Measurements from ENCODE around the gene DRGX. TPM values are rescaled to one million over a fixed set of nuclear protein-coding genes. Genes with fewer than 3 reads are reported as not detected.

The DRGX gene
- total RNA-seq, 1 donor from 2014 or later, result not detected

- no peak for DNase-seq (ENCODE audit: extremely low spot score, unreplicated experiment)
- TF ChIP-seq CTCF (IDR thresholded peaks at IDR 0.05), result no peak
- peaks cover 89% of the 10 kb centered on the region for H3K27me3 Mint-ChIP-seq (ENCODE audit: unreplicated experiment)
- peaks cover 22% of the 10 kb centered on the region for H3K4me1 Mint-ChIP-seq (ENCODE audit: unreplicated experiment)
- H3K27ac Mint-ChIP-seq (ENCODE audit: unreplicated experiment), result no peak overlapping the region
- H3K36me3 Mint-ChIP-seq (ENCODE audit: unreplicated experiment), result no peaks in the 10 kb centered on the region
- no peaks in the 10 kb centered on the region for H3K9me3 Mint-ChIP-seq (ENCODE audit: unreplicated experiment)
- H3K4me3 Mint-ChIP-seq (ENCODE audit: unreplicated experiment), result peak overlapping the region; percentile 22
Measured at GRCh38 chr10:49394933-49395740, 752 bp downstream of the DRGX start.

GRCh38 chr10:49393757-49394156 is 2.1 kb downstream of the DRGX start:
- H3K4me1 Mint-ChIP-seq (ENCODE audit: unreplicated experiment), result peaks cover 21% of the 10 kb centered on the region
- TF ChIP-seq CTCF (IDR thresholded peaks at IDR 0.05), result no peak
- H3K36me3 Mint-ChIP-seq (ENCODE audit: unreplicated experiment), result no peaks in the 10 kb centered on the region
- no peak overlapping the region for H3K4me3 Mint-ChIP-seq (ENCODE audit: unreplicated experiment)
- H3K27ac Mint-ChIP-seq (ENCODE audit: unreplicated experiment), result no peak overlapping the region
- no peak for DNase-seq (ENCODE audit: extremely low spot score, unreplicated experiment)
- H3K27me3 Mint-ChIP-seq (ENCODE audit: unreplicated experiment), result peaks cover 90% of the 10 kb centered on the region
- H3K9me3 Mint-ChIP-seq (ENCODE audit: unreplicated experiment), result no peaks in the 10 kb centered on the region

- DNase-seq (ENCODE audit: extremely low spot score, unreplicated experiment), result no peak
- no peak for TF ChIP-seq CTCF (IDR thresholded peaks at IDR 0.05)
- no peak overlapping the region for H3K4me3 Mint-ChIP-seq (ENCODE audit: unreplicated experiment)
- peaks cover 90% of the 10 kb centered on the region for H3K27me3 Mint-ChIP-seq (ENCODE audit: unreplicated experiment)
- peaks cover 17% of the 10 kb centered on the region for H3K4me1 Mint-ChIP-seq (ENCODE audit: unreplicated experiment)
- no peaks in the 10 kb centered on the region for H3K9me3 Mint-ChIP-seq (ENCODE audit: unreplicated experiment)
- H3K36me3 Mint-ChIP-seq (ENCODE audit: unreplicated experiment), result no peaks in the 10 kb centered on the region
- no peak overlapping the region for H3K27ac Mint-ChIP-seq (ENCODE audit: unreplicated experiment)
Measured at GRCh38 chr10:49393301-49393700, 2.6 kb downstream of the DRGX start.

- Mint-ChIP-seq H3K36me3 (ENCODE audit: unreplicated experiment) (no peaks in the 10 kb centered on the region), H3K27ac (ENCODE audit: unreplicated experiment) (no peak overlapping the region), H3K9me3 (ENCODE audit: unreplicated experiment) (no peaks in the 10 kb centered on the region), H3K4me1 (ENCODE audit: unreplicated experiment) (no peaks in the 10 kb centered on the region), H3K27me3 (ENCODE audit: unreplicated experiment) (peaks cover 63% of the 10 kb centered on the region), H3K4me3 (ENCODE audit: unreplicated experiment) (no peak overlapping the region)
- DNase-seq (ENCODE audit: extremely low spot score, unreplicated experiment), result no peak
- no peak for TF ChIP-seq CTCF (IDR thresholded peaks at IDR 0.05)
Measured at GRCh38 chr10:49389361-49389933, 6.4 kb downstream of the DRGX start.

GRCh38 chr10:49388161-49388560 is 7.7 kb downstream of the DRGX start:
- no peak for TF ChIP-seq CTCF (IDR thresholded peaks at IDR 0.05)
- no peak overlapping the region for H3K4me3 Mint-ChIP-seq (ENCODE audit: unreplicated experiment)

More at GRCh38 chr10:49388161-49388560, 7.7 kb downstream of the DRGX start:
- Mint-ChIP-seq H3K27me3 (ENCODE audit: unreplicated experiment) (peaks cover 50% of the 10 kb centered on the region), H3K36me3 (ENCODE audit: unreplicated experiment) (no peaks in the 10 kb centered on the region), H3K4me1 (ENCODE audit: unreplicated experiment) (no peaks in the 10 kb centered on the region), H3K27ac (ENCODE audit: unreplicated experiment) (no peak overlapping the region), H3K9me3 (ENCODE audit: unreplicated experiment) (no peaks in the 10 kb centered on the region)
- no peak for DNase-seq (ENCODE audit: extremely low spot score, unreplicated experiment)
